K562 (cell line): Measurements from ENCODE around the gene ALDOC. TPM values are rescaled to one million over a fixed set of nuclear protein-coding genes. Genes with fewer than 3 reads are reported as not detected.
A peak's percentile ranks its signal among the peaks of the same experiment; 100 is the strongest.

Experiments used
- ATF7 ChIP-seq: fragments of 450-650 bp; IDR thresholded peaks from 2 replicates; pipeline ENCODE4 v1.7.1; 2014; ENCODE audit warnings: mild to moderate bottlenecking, moderate library complexity
- BCOR ChIP-seq: fragments of 450-650 bp; IDR thresholded peaks from 2 replicates; pipeline ENCODE4 v1.6.1; 2016
- CCNT2 ChIP-seq: IDR thresholded peaks from 2 replicates; pipeline ENCODE4 v1.6.1; 2011; ENCODE audit warnings: borderline replicate concordance, low read depth, mild to moderate bottlenecking, moderate library complexity, mixed read lengths, low read length; ENCODE audit not compliant: insufficient read length; ENCODE audit errors: extremely low read depth
- ETS1 ChIP-seq: conservative IDR thresholded peaks from 2 replicates; pipeline ENCODE4 v1.6.1; 2011; ENCODE audit warnings: low read depth, mild to moderate bottlenecking, low read length; ENCODE audit not compliant: control insufficient read depth
- GABPB1 ChIP-seq: sonication (generic); formaldehyde crosslinking; IDR thresholded peaks from 2 replicates; pipeline ENCODE4 v1.8.0; 2022; ENCODE audit warnings: mild to moderate bottlenecking, missing genetic modification reagents
- GATAD2B ChIP-seq: fragments of 450-650 bp; IDR thresholded peaks from 2 replicates; pipeline ENCODE4 v1.6.1; 2017; ENCODE audit warnings: mild to moderate bottlenecking, borderline replicate concordance
- GMEB1 ChIP-seq: fragments of 250-450 bp; sonication (Bioruptor Pico); IDR thresholded peaks from 2 replicates; pipeline ENCODE4 v1.4.0; 2020; ENCODE audit warnings: mild to moderate bottlenecking
- ILF3 ChIP-seq: fragments of 450-650 bp; IDR thresholded peaks from 2 replicates; pipeline ENCODE4 v1.6.1; 2018; ENCODE audit warnings: antibody characterized with exemption, mild to moderate bottlenecking, moderate library complexity, borderline replicate concordance
- KDM5B ChIP-seq: fragments of 200-600 bp; sonication (generic); IDR thresholded peaks from 2 replicates; pipeline ENCODE4 v1.6.1; 2012; ENCODE audit warnings: low read depth, mild to moderate bottlenecking, moderate library complexity, low read length, control low read depth, inconsistent platforms; ENCODE audit not compliant: insufficient replicate concordance
- MAFG ChIP-seq: fragments of 450-650 bp; conservative IDR thresholded peaks from 2 replicates; pipeline ENCODE4 v1.6.1; 2016; ENCODE audit warnings: missing genetic modification characterization, missing compliant biosample characterization
- NCOA2 ChIP-seq, 2 experiments: fragments of 450-650 bp; IDR thresholded peaks; 2 replicates each; pipeline ENCODE4 v1.6.1; 2018; ENCODE audit warnings: mild to moderate bottlenecking in 2 of 2, moderate library complexity in 1 of 2; ENCODE audit not compliant: partially characterized antibody in 2 of 2
- NRF1 ChIP-seq, 2 experiments: fragments of 450-650 bp; IDR thresholded peaks in 1 of 2; conservative IDR thresholded peaks in 1 of 2; 2 replicates each; pipeline ENCODE4 v1.6.1; 2014; ENCODE audit warnings: mild to moderate bottlenecking in 2 of 2
- POLR2AphosphoS5 ChIP-seq: IDR thresholded peaks from 2 replicates; pipeline ENCODE4 v1.6.1; 2011; ENCODE audit warnings: mild to moderate bottlenecking, low read depth, low read length, moderate library complexity; ENCODE audit not compliant: control insufficient read depth, insufficient read depth
- PURB ChIP-seq: sonication (generic); formaldehyde crosslinking; IDR thresholded peaks from 2 replicates; pipeline ENCODE4 v1.9.0; 2021; ENCODE audit warnings: low read depth, mild to moderate bottlenecking, missing genetic modification reagents
- SP1 ChIP-seq: sonication (generic); formaldehyde crosslinking; IDR thresholded peaks from 2 replicates; pipeline ENCODE4 v1.8.1; 2022; ENCODE audit warnings: mild to moderate bottlenecking, missing genetic modification reagents
- TCF3 ChIP-seq: sonication (generic); formaldehyde crosslinking; IDR thresholded peaks from 2 replicates; pipeline ENCODE4 v1.4.0; 2020; ENCODE audit warnings: mild to moderate bottlenecking, missing genetic modification reagents
- THRAP3 ChIP-seq: fragments of 450-650 bp; IDR thresholded peaks from 2 replicates; pipeline ENCODE4 v1.6.1; 2016; ENCODE audit warnings: mild to moderate bottlenecking, inconsistent platforms, borderline replicate concordance
- ZBTB5 ChIP-seq: fragments of 450-650 bp; IDR thresholded peaks from 2 replicates; pipeline ENCODE4 v1.6.1; 2017; ENCODE audit warnings: antibody characterized with exemption
- ZNF12 ChIP-seq: sonication (generic); formaldehyde crosslinking; IDR thresholded peaks from 2 replicates; pipeline ENCODE4 v1.4.0; 2020; ENCODE audit warnings: mild to moderate bottlenecking, missing genetic modification reagents
- ZNF398 ChIP-seq: fragments of 250-450 bp; sonication (Bioruptor Pico); IDR thresholded peaks from 2 replicates; pipeline ENCODE4 v1.8.0; 2021; ENCODE audit warnings: moderate library complexity, mild to moderate bottlenecking, inconsistent platforms
- ZNF41 ChIP-seq: fragments of 250-450 bp; sonication (Bioruptor Pico); conservative IDR thresholded peaks from 2 replicates; pipeline ENCODE4 v1.4.0; 2020; ENCODE audit warnings: mild to moderate bottlenecking
- ZNF57 ChIP-seq: fragments of 450-650 bp; formaldehyde crosslinking; IDR thresholded peaks from 2 replicates; pipeline ENCODE4 v1.4.0; 2020; ENCODE audit warnings: mild to moderate bottlenecking, moderate library complexity
- polyA plus RNA-seq, 8 experiments: library from polyadenylated mRNA; depleted of rRNA in 4 of 8; stranded (reverse) in 5 of 8; unstranded in 3 of 8; fragments of >200 nt; fragmentation: Nextera tagmentation in 2 of 8; fragmentation: Illumina TruSeq in 1 of 8; extraction: Ambion mirVana in 2 of 8; extraction: Trizol in 1 of 8; gene quantifications; 2 replicates each; pipeline versions ENCODE4 v1.2.1 to v1.2.3, GENCODE V29; 2011 to 2014; ENCODE audit warnings: inconsistent platforms in 1 of 8, missing spikeins in 1 of 8
- total RNA-seq, 7 experiments: library from RNA; depleted of rRNA in 6 of 7; stranded (reverse); fragments of >200 nt in 6 of 7; fragmentation: Illumina TruSeq in 2 of 7; extraction: Trizol in 2 of 7; gene quantifications; 2 replicates each; pipeline versions ENCODE4 v1.2.1 to v1.2.3, GENCODE V29; 2011 to 2021; ENCODE audit warnings: low replicate concordance in 1 of 7

ALDOC gene
- total and polyA plus RNA-seq, 9 of the 15 experiments (the other 6 are each of a cell fraction or from before 2014, with no cell fraction given) = 43.2 to 263 (median 99.2) TPM

- TF ChIP-seq TCF3 (CRISPR knock-in tag) = peak; percentile 22; the same call in 1 of the 2 replicates
- TF ChIP-seq BCOR = no peak
- no peak for TF ChIP-seq PURB (CRISPR knock-in tag)
- TF ChIP-seq KDM5B = peak; percentile 97
- TF ChIP-seq THRAP3 = no peak
- peak; percentile 77; the same call in 1 of the 2 replicates for TF ChIP-seq ATF7
- no peak; the same call in 1 of the 2 replicates for TF ChIP-seq ZNF12 (CRISPR knock-in tag)
- TF ChIP-seq NCOA2 (IDR thresholded peaks at IDR 0.05; ENCODE audit: partially characterized antibody in 2 of 2) = no peak
- 0 out of 2 replicates have a peak, but pooled peaks have one; percentile 33 for TF ChIP-seq ZNF57 (CRISPR knock-in tag)
- peak; percentile 66; the same call in 1 of the 2 replicates for TF ChIP-seq ETS1
- peak; percentile 91 for TF ChIP-seq POLR2AphosphoS5
- no peak for TF ChIP-seq MAFG (tag)
- TF ChIP-seq ZBTB5 = no peak
- peak; percentile 82 for TF ChIP-seq SP1 (CRISPR knock-in tag)
- peak; percentile 92 for TF ChIP-seq GMEB1
- no peak for TF ChIP-seq ZNF398
- TF ChIP-seq ZNF41 (CRISPR knock-in tag) = 0 out of 2 replicates have a peak, but pooled peaks have one; percentile 17
- TF ChIP-seq NRF1 (conservative IDR thresholded peaks at IDR 0.05 in 1 of 2, IDR thresholded peaks at IDR 0.05 in 1 of 2) = peak; percentile 87 to 89
- no peak for TF ChIP-seq ILF3
- no peak; the same call in none of the 2 replicates for TF ChIP-seq GABPB1 (CRISPR knock-in tag)
- TF ChIP-seq CCNT2 = peak; percentile 88
- peak; percentile 32; the same call in 1 of the 2 replicates for TF ChIP-seq GATAD2B
These were observed 22.2 kb upstream of the ALDOC start, which contains the start of gene SPAG5 (continued) for GRCh38 chr17:28598799-28599310.
